SH-SY5Y (cell line): Measurements from ENCODE around the gene LY9.

ENCODE experiments used
- GATA2 ChIP-seq: IDR thresholded peaks from 2 replicates; pipeline ENCODE4 v1.6.1; 2011; ENCODE audit warnings: mild to moderate bottlenecking, low read depth, low read length
- GATA3 ChIP-seq: IDR thresholded peaks from 2 replicates; pipeline ENCODE4 v1.6.1; 2011; ENCODE audit warnings: low read depth, mild to moderate bottlenecking, low read length, moderate library complexity

DNA sequence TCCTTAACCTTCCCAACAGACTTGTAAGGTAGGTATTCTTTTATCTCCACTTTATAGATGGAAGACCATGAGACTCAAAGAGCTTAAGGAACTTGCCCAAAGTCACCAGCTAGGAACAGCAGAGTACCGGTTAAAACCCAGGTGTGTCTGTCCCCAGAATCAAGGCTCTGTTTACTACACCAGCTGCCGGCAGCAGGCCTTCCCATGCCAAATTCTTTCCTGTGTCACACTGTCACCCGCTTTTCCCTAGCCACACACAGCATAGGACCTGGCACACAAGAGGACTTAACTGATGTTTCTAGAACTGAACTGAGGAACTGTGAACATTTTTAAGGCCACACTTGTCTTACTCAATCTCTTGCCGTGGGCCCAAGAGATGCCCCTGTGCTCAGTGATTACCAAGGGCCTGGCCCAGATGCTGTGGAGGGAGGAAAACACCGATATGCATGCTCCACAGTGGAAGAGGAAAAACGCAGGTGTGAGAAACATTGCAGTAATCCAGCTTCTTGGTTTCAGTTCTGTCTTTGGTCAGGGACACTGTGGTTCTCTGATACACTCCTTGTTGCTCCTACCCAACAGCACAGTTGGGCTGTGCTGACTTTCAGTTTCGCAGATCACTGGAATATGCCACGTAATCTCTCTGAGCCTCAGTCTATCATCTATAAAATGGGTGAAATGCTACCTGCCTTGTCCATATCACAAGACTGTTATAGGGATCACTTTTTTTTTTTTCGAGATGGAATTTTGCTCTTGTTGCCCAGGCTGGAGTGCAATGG is 13.9 kb upstream of the LY9 start:
- TF ChIP-seq GATA3 = no peak
- no peak for TF ChIP-seq GATA2
